Neutrophil (primary cell): Measurements from ENCODE around the gene POU6F2.

Experiments
- H3K27ac ChIP-seq: fragments of 200-600 bp; sonication (generic); 2 replicates; pipeline ENCODE4 v1.5.1; 2016; ENCODE audit warnings: mild to moderate bottlenecking, moderate library complexity
- H3K27me3 ChIP-seq: fragments of 200-600 bp; sonication (generic); 2 replicates; pipeline ENCODE4 v1.6.0; 2016; ENCODE audit warnings: mild to moderate bottlenecking
- H3K36me3 ChIP-seq: fragments of 200-600 bp; sonication (generic); 2 replicates; pipeline ENCODE4 v1.5.1; 2017
- H3K4me1 ChIP-seq, 2 experiments: fragments of 200-600 bp in 1 of 2; sonication (generic) in 1 of 2; 1 replicate in 1 of 2; 2 replicates in 1 of 2; pipeline versions ENCODE4 v1.5.1 to v1.6.1; 2013 to 2016; ENCODE audit warnings: low read depth in 1 of 2, low read length in 1 of 2, mild to moderate bottlenecking in 1 of 2, moderate library complexity in 1 of 2; ENCODE audit not compliant: control insufficient read depth in 1 of 2, insufficient read depth in 1 of 2
- H3K4me3 ChIP-seq, 2 experiments: fragments of 200-600 bp in 1 of 2; sonication (generic) in 1 of 2; 1 replicate in 1 of 2; 2 replicates in 1 of 2; pipeline ENCODE4 v1.5.1; 2013 to 2016; ENCODE audit warnings: low read depth in 1 of 2, low read length in 1 of 2, mild to moderate bottlenecking in 1 of 2, moderate library complexity in 1 of 2
- H3K9me3 ChIP-seq: fragments of 200-600 bp; sonication (generic); 2 replicates; pipeline ENCODE4 v1.5.1; 2016
- TF ChIP-seq, protein P1 (sequence below): fragments of 200-600 bp; sonication (generic); IDR thresholded peaks from 2 replicates; pipeline ENCODE4 v1.5.1; 2016; ENCODE audit warnings: antibody characterized with exemption

Gene POU6F2

DNA sequence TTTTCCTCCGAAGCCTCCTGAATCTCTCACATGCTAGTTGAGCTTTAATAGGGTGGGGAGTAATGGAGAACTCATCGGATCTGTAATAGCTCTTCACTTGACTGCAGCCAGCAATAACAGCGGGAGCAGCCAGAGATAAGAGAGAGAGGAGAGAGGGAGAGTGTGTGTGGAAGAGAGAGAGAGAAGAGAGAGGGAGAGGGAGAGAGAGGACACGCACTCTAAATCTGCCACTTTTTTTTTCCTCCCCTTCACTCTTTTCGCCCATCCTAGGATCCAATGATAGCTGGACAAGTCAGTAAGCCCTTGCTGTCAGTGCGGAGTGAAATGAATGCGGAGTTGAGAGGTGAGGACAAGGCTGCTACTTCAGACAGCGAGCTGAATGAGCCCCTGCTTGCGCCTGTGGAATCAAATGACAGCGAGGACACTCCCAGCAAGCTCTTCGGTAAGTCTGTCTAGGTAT lies 107.9 kb downstream of the POU6F2 start:
- TF ChIP-seq, protein P1, sequence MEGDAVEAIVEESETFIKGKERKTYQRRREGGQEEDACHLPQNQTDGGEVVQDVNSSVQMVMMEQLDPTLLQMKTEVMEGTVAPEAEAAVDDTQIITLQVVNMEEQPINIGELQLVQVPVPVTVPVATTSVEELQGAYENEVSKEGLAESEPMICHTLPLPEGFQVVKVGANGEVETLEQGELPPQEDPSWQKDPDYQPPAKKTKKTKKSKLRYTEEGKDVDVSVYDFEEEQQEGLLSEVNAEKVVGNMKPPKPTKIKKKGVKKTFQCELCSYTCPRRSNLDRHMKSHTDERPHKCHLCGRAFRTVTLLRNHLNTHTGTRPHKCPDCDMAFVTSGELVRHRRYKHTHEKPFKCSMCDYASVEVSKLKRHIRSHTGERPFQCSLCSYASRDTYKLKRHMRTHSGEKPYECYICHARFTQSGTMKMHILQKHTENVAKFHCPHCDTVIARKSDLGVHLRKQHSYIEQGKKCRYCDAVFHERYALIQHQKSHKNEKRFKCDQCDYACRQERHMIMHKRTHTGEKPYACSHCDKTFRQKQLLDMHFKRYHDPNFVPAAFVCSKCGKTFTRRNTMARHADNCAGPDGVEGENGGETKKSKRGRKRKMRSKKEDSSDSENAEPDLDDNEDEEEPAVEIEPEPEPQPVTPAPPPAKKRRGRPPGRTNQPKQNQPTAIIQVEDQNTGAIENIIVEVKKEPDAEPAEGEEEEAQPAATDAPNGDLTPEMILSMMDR = no peak
- Histone ChIP-seq H3K4me3 (no peak overlapping the region), H3K27ac (no peak overlapping the region), H3K4me1 (no peaks in the 10 kb centered on the region), H3K9me3 (no peaks in the 10 kb centered on the region), H3K36me3 (no peaks in the 10 kb centered on the region), H3K27me3 (peaks cover 43% of the 10 kb centered on the region)

DNA sequence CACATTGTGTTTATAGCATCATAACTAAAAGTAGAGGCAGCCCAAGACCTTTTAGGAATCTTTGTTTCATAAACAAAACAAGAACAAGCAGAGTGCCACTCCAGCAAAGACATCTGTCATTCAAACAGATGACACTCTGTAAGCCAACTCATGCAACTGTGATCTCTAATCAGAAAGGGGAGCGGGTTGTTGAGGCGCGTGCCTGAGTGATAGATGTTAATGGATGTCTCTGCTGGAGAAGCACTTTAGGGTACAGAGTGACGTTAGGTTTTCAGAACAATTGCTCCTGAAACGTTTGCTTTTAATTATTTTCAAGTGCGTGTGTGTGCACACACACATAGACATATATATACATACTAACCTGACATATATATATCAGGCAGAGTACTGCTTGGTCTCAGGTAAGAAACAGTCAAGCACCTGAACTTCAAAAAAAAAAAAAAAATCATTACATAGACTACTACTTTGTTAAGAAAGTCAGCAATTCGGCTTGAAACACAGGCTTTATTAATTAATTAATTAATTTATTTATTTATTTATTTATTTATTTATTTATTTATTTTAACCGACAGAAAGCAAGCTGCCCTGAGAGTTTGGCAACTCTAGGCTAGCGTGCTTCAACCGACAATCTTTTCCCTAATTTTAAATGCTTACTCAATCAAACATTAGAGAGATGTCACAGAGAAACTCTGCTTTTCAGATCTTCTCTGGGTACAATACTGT lies 109.1 kb downstream of the POU6F2 start:
- TF ChIP-seq, protein P1 = no peak
- Histone ChIP-seq H3K27me3 (peaks cover 43% of the 10 kb centered on the region), H3K9me3 (no peaks in the 10 kb centered on the region), H3K4me3 (no peak overlapping the region), H3K36me3 (no peaks in the 10 kb centered on the region), H3K4me1 (no peaks in the 10 kb centered on the region), H3K27ac (no peak overlapping the region)

GRCh38 chr7:39088730-39089593 lies 111.3 kb downstream of the POU6F2 start:
- Histone ChIP-seq H3K27ac (no peak overlapping the region), H3K4me1 (no peaks in the 10 kb centered on the region), H3K9me3 (no peaks in the 10 kb centered on the region), H3K4me3 (no peak overlapping the region), H3K27me3 (peaks cover 34% of the 10 kb centered on the region), H3K36me3 (no peaks in the 10 kb centered on the region)
- TF ChIP-seq, protein P1 = no peak

DNA sequence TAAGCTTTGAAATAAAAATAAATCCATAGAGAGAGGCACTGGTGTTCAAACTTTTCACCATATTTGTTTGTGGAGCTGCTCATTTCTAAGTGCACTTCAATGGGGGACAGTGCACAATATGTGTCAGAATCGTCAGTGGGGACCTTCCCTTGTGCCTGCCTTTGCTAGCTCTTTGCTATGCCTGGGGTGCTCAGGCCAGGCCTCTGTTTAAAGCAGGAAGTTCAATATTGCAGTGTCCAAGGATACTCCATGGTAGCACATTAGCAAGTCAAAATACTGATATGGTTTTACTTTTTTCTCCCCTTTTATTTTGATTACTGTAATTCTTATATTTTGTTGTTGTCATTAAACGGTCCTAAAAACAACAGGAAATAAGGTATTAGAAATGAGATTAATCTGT lies 113.4 kb downstream of the POU6F2 start:
- TF ChIP-seq, protein P1 = no peak
- no peak overlapping the region for H3K4me3 ChIP-seq
- H3K4me1 ChIP-seq = no peaks in the 10 kb centered on the region
- peaks cover 14% of the 10 kb centered on the region for H3K27me3 ChIP-seq
- H3K9me3 ChIP-seq = no peaks in the 10 kb centered on the region
- H3K27ac ChIP-seq = no peak overlapping the region
- no peaks in the 10 kb centered on the region for H3K36me3 ChIP-seq

DNA sequence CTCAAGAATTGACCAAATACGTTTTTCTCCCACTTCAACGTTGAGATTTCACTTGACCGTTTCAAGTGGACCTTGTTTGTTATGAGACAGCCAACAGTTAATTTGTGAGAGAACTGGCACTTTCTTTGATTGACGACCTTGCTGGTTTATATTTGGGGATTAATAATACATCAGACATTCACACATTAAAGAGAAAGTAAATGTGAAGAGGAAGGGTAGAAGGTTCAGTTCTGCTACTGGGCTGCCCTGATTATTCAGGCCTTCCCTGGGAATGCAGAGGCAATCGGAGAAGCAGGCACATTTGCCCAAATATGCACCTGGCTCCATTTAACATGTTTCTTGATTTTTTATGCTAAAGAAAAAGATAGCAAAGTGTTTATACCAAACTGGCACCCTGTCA lies 114.1 kb downstream of the POU6F2 start:
- TF ChIP-seq, protein P1 = no peak
- no peak overlapping the region for H3K27ac ChIP-seq
- peaks cover 8% of the 10 kb centered on the region for H3K27me3 ChIP-seq
- H3K4me1 ChIP-seq = no peaks in the 10 kb centered on the region
- no peak overlapping the region for H3K4me3 ChIP-seq
- H3K36me3 ChIP-seq = no peaks in the 10 kb centered on the region
- H3K9me3 ChIP-seq = no peaks in the 10 kb centered on the region
